Measurements from ENCODE around the gene GON7.

Gene GON7

DNA sequence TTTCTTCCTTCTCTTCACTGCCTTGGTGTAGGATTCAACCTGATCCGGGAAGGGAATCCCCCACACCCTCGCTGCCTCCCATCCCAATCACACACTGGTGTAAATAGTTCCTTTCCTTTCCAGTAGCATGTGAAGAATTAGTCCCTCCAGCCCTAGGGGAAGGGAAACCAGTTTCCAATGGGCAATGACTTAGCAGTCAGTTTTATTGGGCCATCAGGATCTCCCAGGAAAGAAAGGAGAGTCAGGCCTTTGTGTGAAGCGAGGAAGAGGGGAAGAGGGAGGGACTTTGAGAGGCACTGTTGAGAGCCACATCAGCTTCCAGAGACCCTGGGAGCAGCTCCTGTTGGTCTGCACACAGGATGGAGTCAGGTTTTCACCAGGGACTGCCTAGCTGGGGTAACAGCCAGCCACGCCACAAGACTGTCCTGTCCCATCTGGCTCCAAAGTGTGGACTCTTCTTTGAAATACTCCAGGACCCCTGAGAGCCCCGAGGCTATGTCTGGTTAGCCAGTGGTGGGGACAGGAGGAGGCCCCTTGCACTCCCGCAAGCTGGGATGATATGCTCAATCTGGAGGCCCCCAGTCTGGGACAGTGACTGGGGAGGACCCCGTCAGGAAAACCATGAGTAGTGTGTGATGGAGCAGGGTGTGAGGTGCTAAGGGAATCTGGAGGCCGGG lies 50.0 kb downstream of the GON7 start:
- no peak for DNase-seq (ENCODE audit: low spot score)

DNA sequence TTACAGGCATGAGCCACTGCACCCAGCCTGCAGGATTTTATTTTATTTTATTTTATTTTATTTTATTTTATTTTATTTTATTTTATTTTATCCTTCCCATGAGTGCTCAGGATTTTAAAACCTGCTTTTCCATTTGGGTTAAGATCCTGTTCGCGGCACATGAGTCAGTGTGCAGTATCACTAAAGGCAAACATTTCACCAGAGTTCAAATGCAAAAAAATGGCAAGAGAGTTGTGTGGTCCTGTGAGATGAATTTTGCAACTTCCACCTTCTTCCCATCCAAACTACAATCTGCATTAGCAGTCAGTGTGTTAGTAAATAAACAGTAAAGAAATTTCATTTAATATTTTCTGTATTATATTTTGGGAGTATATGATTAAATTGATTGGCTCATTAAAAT lies 51.2 kb downstream of the GON7 start:
- DNase-seq (ENCODE audit: low spot score) = no peak

DNA sequence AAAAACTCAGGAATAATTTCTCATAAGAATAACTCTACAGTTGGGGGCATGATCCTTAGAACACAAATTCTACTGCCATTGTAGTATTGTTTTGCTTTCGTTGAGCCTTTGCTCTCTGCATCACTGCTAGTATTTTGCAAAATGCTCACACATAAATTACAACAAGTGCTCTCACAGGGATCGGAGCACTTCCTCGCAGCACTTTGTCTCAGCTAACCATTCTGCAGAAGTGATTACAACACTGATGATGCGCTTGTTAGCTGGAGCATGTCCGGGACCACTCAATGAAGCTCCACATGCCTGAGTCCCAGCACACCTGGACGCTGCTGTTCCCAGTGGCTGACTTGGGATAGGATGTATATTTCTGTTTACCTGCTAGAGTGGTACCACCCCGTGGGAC lies 53.7 kb downstream of the GON7 start:
- DNase-seq (ENCODE audit: low spot score) = no peak

Measured in NAMALWA (cell line).